K562 (cell line): ENCODE data around the gene PPIL1. TPM values are rescaled to one million over a fixed set of nuclear protein-coding genes. Genes with fewer than 3 reads are reported as not detected.
A peak's percentile ranks its signal among the peaks of the same experiment; 100 is the strongest.

Experiments used
- CREB3L1 ChIP-seq: fragments of 450-650 bp; IDR thresholded peaks from 2 replicates; pipeline ENCODE4 v1.6.1; 2014; ENCODE audit warnings: low read depth, mild to moderate bottlenecking, moderate library complexity, borderline replicate concordance
- ETS1 ChIP-seq: conservative IDR thresholded peaks from 2 replicates; pipeline ENCODE4 v1.6.1; 2011; ENCODE audit warnings: low read depth, mild to moderate bottlenecking, low read length; ENCODE audit not compliant: control insufficient read depth
- FUS ChIP-seq: fragments of 200-400 bp; formaldehyde crosslinking; optimal IDR thresholded peaks from 2 replicates; pipeline ENCODE3; 2017; ENCODE audit warnings: low read depth, low read length
- JUN ChIP-seq, 2 experiments: sonication (generic) in 1 of 2; formaldehyde crosslinking in 1 of 2; IDR thresholded peaks; 2 replicates each; pipeline versions ENCODE4 v1.6.1 to v1.8.0; 2012 to 2022; ENCODE audit warnings: borderline replicate concordance in 2 of 2, mild to moderate bottlenecking in 2 of 2, improper control_type of control experiment in 1 of 2, low read depth in 1 of 2, low read length in 1 of 2, missing genetic modification reagents in 1 of 2
- LEF1 ChIP-seq: fragments of 450-650 bp; IDR thresholded peaks from 2 replicates; pipeline ENCODE4 v1.6.1; 2016; ENCODE audit warnings: mild to moderate bottlenecking
- MYC ChIP-seq, 2 experiments: fragments of 250-450 bp in 1 of 2; sonication (Bioruptor Pico) in 1 of 2; IDR thresholded peaks; 2 replicates each; pipeline versions ENCODE4 v1.5.1 to v1.6.1; 2012 to 2021; ENCODE audit warnings: low read depth in 2 of 2, borderline replicate concordance in 1 of 2, improper control_type of control experiment in 1 of 2, low read length in 1 of 2, mild to moderate bottlenecking in 1 of 2, moderate library complexity in 1 of 2
- NFE2 ChIP-seq: IDR thresholded peaks from 2 replicates; pipeline ENCODE4 v1.6.1; 2014; ENCODE audit warnings: antibody characterized with exemption, low read depth
- PHF8 ChIP-seq: fragments of 200-600 bp; sonication (generic); IDR thresholded peaks from 2 replicates; pipeline ENCODE4 v1.6.1; 2012; ENCODE audit warnings: mixed run types, mild to moderate bottlenecking, inconsistent platforms, low read length, moderate library complexity, borderline replicate concordance
- RAD21 ChIP-seq, 2 experiments: fragments of 250-450 bp in 1 of 2; fragments of 450-650 bp in 1 of 2; sonication (Bioruptor Pico) in 1 of 2; formaldehyde crosslinking in 1 of 2; IDR thresholded peaks in 1 of 2; conservative IDR thresholded peaks in 1 of 2; 2 replicates each; pipeline versions ENCODE4 v1.4.0 to v1.8.0; 2020 to 2022; ENCODE audit warnings: mild to moderate bottlenecking in 2 of 2, moderate library complexity in 1 of 2
- TCF7L2 ChIP-seq: fragments of 150-350 bp; IDR thresholded peaks from 2 replicates; pipeline ENCODE4 v1.6.1; 2016; ENCODE audit warnings: low read depth, mild to moderate bottlenecking, low read length, moderate library complexity
- ZBTB11 ChIP-seq, 3 experiments: fragments of 200-800 bp in 1 of 3; fragments of 250-450 bp in 1 of 3; fragments of 450-650 bp in 1 of 3; sonication (Bioruptor Pico) in 1 of 3; sonication (Bioruptor generic) in 1 of 3; formaldehyde crosslinking in 1 of 3; IDR thresholded peaks; 2 replicates each; pipeline versions ENCODE4 v1.6.1 to v1.8.0; 2016 to 2022; ENCODE audit warnings: mild to moderate bottlenecking in 2 of 3, missing genetic modification characterization in 2 of 3, missing compliant biosample characterization in 1 of 3, moderate library complexity in 1 of 3
- ZFPM2 ChIP-seq: fragments of 250-450 bp; sonication (Bioruptor Pico); IDR thresholded peaks from 2 replicates; pipeline ENCODE4 v1.5.1; 2022; ENCODE audit warnings: mild to moderate bottlenecking
- polyA plus RNA-seq, 8 experiments: library from polyadenylated mRNA; depleted of rRNA in 4 of 8; stranded (reverse) in 5 of 8; unstranded in 3 of 8; fragments of >200 nt; fragmentation: Nextera tagmentation in 2 of 8; fragmentation: Illumina TruSeq in 1 of 8; extraction: Ambion mirVana in 2 of 8; extraction: Trizol in 1 of 8; gene quantifications; 2 replicates each; pipeline versions ENCODE4 v1.2.1 to v1.2.3, GENCODE V29; 2011 to 2014; ENCODE audit warnings: inconsistent platforms in 1 of 8, missing spikeins in 1 of 8
- total RNA-seq, 7 experiments: library from RNA; depleted of rRNA in 6 of 7; stranded (reverse); fragments of >200 nt in 6 of 7; fragmentation: Illumina TruSeq in 2 of 7; extraction: Trizol in 2 of 7; gene quantifications; 2 replicates each; pipeline versions ENCODE4 v1.2.1 to v1.2.3, GENCODE V29; 2011 to 2021; ENCODE audit warnings: low replicate concordance in 1 of 7

PPIL1 gene
- total and polyA plus RNA-seq, 9 of the 15 experiments (the other 6 are each of a cell fraction or from before 2014, with no cell fraction given), result 65.8 to 205 (median 130) TPM

- TF ChIP-seq NFE2 (no peak), JUN (IDR thresholded peaks at IDR 0.05; ENCODE audit: borderline replicate concordance, low read depth, low read length) (no peak), JUN (CRISPR knock-in tag; IDR thresholded peaks at IDR 0.05; ENCODE audit: borderline replicate concordance) (no peak), TCF7L2 (no peak), MYC (IDR thresholded peaks at IDR 0.05; ENCODE audit: low read depth, low read length) (no peak), MYC (CRISPR knock-in tag; IDR thresholded peaks at IDR 0.05; ENCODE audit: borderline replicate concordance, low read depth) (peak; percentile 77; the same call in 1 of the 2 replicates), ETS1 (no peak), ZBTB11 (CRISPR knock-in tag; IDR thresholded peaks at IDR 0.05) (no peak), PHF8 (no peak), LEF1 (no peak), ZFPM2 (CRISPR knock-in tag) (peak; percentile 73; the same call in 1 of the 2 replicates), RAD21 (CRISPR knock-in tag; conservative IDR thresholded peaks at IDR 0.05 in 1 of 2, IDR thresholded peaks at IDR 0.05 in 1 of 2) (0 out of 4 replicates have a peak, but pooled peaks of 1 of the 2 experiments have one; percentile 4), CREB3L1 (no peak), FUS (no peak)
Measured at GRCh38 chr6:36884610-36885009, 10.0 kb upstream of the PPIL1 start (continued).
